Muscle of back (tissue), 11 donors: ENCODE measurements around the gene RGS3. TPM values are rescaled to one million over a fixed set of nuclear protein-coding genes. Genes with fewer than 3 reads are reported as not detected.
A peak's percentile ranks its signal among the peaks of the same experiment; 100 is the strongest.

Source experiments
- DNase-seq, 3 donors: peaks; one replicate each; pipeline versions ENCODE4 v3.0.0 to v3.0.0-alpha.2; 2013
- polyA plus RNA-seq, 10 donors: library from polyadenylated mRNA; unstranded; fragments of 120-200 nt; gene quantifications; one replicate each; pipeline ENCODE4 v1.2.1, GENCODE V29; 2013; ENCODE audit not compliant: insufficient read length in 10 of 10

Gene RGS3
- polyA plus RNA-seq, 10 donors: 34.8 to 61.2 (median 50.0) TPM

GRCh38 chr9:113461943-113462342 is 1.6 kb upstream of the RGS3 start:
- no peak for DNase-seq

- DNase-seq: no peak
These were observed 693 bp upstream of the RGS3 start for GRCh38 chr9:113462781-113463286.

GRCh38 chr9:113464286-113464660 is 746 bp downstream of the RGS3 start:
- no peak for DNase-seq

GRCh38 chr9:113465599-113466140 is 2.1 kb downstream of the RGS3 start:
- DNase-seq: no peak

GRCh38 chr9:113467183-113467582 is 3.7 kb downstream of the RGS3 start:
- DNase-seq: no peak

- DNase-seq: peak; percentile 57 to 76 (median 62)
These were observed 5.4 kb downstream of the RGS3 start for GRCh38 chr9:113468716-113469448.

- DNase-seq: no peak
These were observed 7.6 kb downstream of the RGS3 start for GRCh38 chr9:113471143-113471542.

GRCh38 chr9:113471566-113471965 is 8.0 kb downstream of the RGS3 start:
- DNase-seq: no peak

GRCh38 chr9:113472199-113472598 is 8.7 kb downstream of the RGS3 start:
- DNase-seq: no peak

- DNase-seq: peak in 1 of 3 donors; percentile 29
These were observed 11.0 kb downstream of the RGS3 start for GRCh38 chr9:113474360-113475028.

- DNase-seq: no peak
These were observed 11.5 kb downstream of the RGS3 start for GRCh38 chr9:113475031-113475430.

- DNase-seq: no peak
These were observed 12.5 kb downstream of the RGS3 start for GRCh38 chr9:113475992-113476391.

- DNase-seq: no peak
These were observed 13.0 kb downstream of the RGS3 start for GRCh38 chr9:113476511-113476916.

GRCh38 chr9:113477058-113477457 is 13.5 kb downstream of the RGS3 start:
- no peak for DNase-seq

GRCh38 chr9:113477661-113478060 is 14.1 kb downstream of the RGS3 start:
- DNase-seq: no peak

GRCh38 chr9:113479174-113479621 is 15.7 kb downstream of the RGS3 start:
- no peak for DNase-seq

- no peak for DNase-seq
These were observed 17.1 kb downstream of the RGS3 start for GRCh38 chr9:113480612-113481011.

- DNase-seq: no peak
These were observed 17.8 kb downstream of the RGS3 start for GRCh38 chr9:113481176-113481787.

GRCh38 chr9:113482341-113482740 is 18.8 kb downstream of the RGS3 start:
- no peak for DNase-seq

- DNase-seq: no peak
These were observed 19.6 kb downstream of the RGS3 start for GRCh38 chr9:113482991-113483675.

GRCh38 chr9:113483676-113484257 is 20.2 kb downstream of the RGS3 start:
- DNase-seq: no peak
